Neural crest cell (in vitro differentiated cells): ENCODE measurements around the gene CYFIP2. TPM values are rescaled to one million over a fixed set of nuclear protein-coding genes. Genes with fewer than 3 reads are reported as not detected.
"Not testable (repeated sequence)": the region's sequence is repeated elsewhere in the genome, so short reads cannot be mapped to it uniquely, and the experiment has no call there.

Source experiments
- DNase-seq: peaks from one replicate; pipeline ENCODE4 v3.0.0; 2021; ENCODE audit warnings: low read depth, mixed read lengths, low spot score
- H3K27ac Mint-ChIP-seq: one replicate; pipeline ENCODE4 v1.8.0; 2021; ENCODE audit warnings: mild to moderate bottlenecking, mixed read lengths; ENCODE audit not compliant: unreplicated experiment
- H3K27me3 Mint-ChIP-seq: 2 replicates; pipeline ENCODE4 v1.8.0; 2021; ENCODE audit warnings: low read depth, mild to moderate bottlenecking, mixed read lengths
- H3K36me3 Mint-ChIP-seq: 2 replicates; pipeline ENCODE4 v1.8.0; 2021; ENCODE audit warnings: low read depth, mild to moderate bottlenecking, mixed read lengths
- H3K4me1 Mint-ChIP-seq: 2 replicates; pipeline ENCODE4 v1.8.0; 2021; ENCODE audit warnings: mixed read lengths
- H3K4me3 Mint-ChIP-seq: one replicate; pipeline ENCODE4 v1.8.0; 2021; ENCODE audit warnings: mild to moderate bottlenecking, mixed read lengths
- H3K9me3 Mint-ChIP-seq: 2 replicates; pipeline ENCODE4 v1.8.0; 2021; ENCODE audit warnings: mixed read lengths
- total RNA-seq: library from RNA; stranded (reverse); gene quantifications from 2 replicates; pipeline ENCODE4 v1.2.1, GENCODE V29; 2021
- TF ChIP-seq, protein P1 (sequence below): fragments of 200-600 bp; sonication (generic); conservative IDR thresholded peaks from 2 replicates; pipeline ENCODE4 v1.5.0; 2021; ENCODE audit warnings: antibody characterized with exemption, mild to moderate bottlenecking

The CYFIP2 gene
- total RNA-seq, 1 donor from 2014 or later, result 76.6 TPM

DNA sequence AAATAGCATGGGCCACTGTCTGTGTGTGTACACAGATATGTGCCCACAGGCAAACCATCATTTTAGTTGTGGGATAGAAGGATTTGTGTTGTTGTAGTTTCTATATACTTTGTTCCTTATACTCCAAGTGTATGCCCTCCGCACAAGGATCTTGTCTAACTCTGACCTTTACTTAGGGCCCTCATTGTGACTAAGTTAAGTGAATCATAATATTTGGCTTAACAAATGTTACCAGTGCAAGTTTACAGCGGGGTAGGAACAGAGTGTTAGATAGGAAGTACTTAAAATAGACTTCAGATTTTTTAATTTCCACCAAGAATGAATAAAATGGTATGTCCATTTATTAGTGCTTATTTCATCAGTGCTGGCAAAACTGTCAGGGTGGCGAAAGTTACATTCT, 29.5 kb upstream of the CYFIP2 start:
- Mint-ChIP-seq H3K4me3 (no peak overlapping the region), H3K4me1 (no peaks in the 10 kb centered on the region), H3K27ac (no peak overlapping the region), H3K36me3 (no peaks in the 10 kb centered on the region), H3K27me3 (no peaks in the 10 kb centered on the region), H3K9me3 (peaks cover 2% of the 10 kb centered on the region)
- TF ChIP-seq, protein P1, sequence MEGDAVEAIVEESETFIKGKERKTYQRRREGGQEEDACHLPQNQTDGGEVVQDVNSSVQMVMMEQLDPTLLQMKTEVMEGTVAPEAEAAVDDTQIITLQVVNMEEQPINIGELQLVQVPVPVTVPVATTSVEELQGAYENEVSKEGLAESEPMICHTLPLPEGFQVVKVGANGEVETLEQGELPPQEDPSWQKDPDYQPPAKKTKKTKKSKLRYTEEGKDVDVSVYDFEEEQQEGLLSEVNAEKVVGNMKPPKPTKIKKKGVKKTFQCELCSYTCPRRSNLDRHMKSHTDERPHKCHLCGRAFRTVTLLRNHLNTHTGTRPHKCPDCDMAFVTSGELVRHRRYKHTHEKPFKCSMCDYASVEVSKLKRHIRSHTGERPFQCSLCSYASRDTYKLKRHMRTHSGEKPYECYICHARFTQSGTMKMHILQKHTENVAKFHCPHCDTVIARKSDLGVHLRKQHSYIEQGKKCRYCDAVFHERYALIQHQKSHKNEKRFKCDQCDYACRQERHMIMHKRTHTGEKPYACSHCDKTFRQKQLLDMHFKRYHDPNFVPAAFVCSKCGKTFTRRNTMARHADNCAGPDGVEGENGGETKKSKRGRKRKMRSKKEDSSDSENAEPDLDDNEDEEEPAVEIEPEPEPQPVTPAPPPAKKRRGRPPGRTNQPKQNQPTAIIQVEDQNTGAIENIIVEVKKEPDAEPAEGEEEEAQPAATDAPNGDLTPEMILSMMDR, result no peak
- DNase-seq, result no peak

DNA sequence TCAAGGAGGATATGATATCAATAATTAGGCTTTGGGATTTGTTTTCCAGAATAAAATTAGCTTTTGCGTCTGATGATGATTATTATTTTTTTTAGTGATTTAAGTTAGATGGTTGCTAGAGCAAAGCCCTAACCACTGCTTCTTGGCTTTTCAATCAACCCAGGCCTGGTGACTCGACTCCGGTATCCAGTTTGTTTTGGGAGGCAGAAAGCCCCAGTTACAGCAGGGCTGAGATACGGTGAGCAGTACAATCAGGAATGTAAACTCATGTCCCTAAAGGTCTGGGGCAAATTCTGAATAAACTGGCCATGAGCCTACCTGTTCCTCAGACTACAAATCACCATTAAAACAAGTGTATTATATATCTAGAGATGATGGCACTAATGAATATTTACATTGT, 24.4 kb upstream of the CYFIP2 start:
- TF ChIP-seq, protein P1, result no peak
- DNase-seq, result no peak
- Mint-ChIP-seq H3K36me3 (no peaks in the 10 kb centered on the region), H3K9me3 (peaks cover 2% of the 10 kb centered on the region), H3K27me3 (no peaks in the 10 kb centered on the region), H3K4me1 (peaks cover 7% of the 10 kb centered on the region), H3K4me3 (no peak overlapping the region), H3K27ac (no peak overlapping the region)

DNA sequence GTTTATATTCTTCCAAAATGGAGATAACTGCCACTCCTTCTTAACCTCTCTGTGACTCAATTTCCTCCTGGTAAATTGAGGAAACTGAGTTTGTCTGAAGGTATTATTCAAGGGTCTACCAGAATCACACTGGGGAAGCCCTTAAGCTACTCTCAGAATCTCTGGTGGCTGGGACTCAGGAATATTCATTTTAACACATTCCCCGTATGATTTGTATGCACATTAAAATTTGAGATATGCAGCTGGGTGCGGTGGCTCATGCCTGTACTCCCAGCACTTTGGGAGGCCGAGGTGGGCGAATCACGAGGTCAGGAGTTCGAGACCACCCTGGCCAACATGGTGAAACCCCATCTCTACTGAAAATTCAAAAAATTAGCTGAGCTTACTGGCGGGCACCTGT, 21.2 kb upstream of the CYFIP2 start:
- not testable (repeated sequence) for H3K27me3 Mint-ChIP-seq, H3K27ac Mint-ChIP-seq, H3K4me3 Mint-ChIP-seq, H3K4me1 Mint-ChIP-seq, H3K36me3 Mint-ChIP-seq, H3K9me3 Mint-ChIP-seq, DNase-seq

DNA sequence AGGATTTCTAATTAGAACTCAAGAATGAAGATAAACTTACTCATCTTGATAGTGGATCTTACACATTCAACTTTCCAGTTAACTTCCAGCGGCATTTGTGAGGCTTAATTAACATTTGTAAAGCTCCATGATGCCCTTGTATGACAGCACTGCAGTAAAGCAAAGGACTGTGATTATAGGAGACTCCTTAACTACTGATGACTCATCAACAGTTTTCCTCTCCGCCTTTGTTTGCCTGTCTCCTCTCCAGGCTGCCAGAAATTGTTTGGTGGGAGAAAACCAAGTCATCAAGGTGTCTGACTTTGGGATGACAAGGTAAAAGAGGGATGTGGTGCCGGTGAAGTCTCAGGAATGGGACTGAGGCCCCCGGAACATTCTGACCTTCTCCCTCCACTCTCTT, 20.4 kb upstream of the CYFIP2 start:
- no peak overlapping the region for H3K27ac Mint-ChIP-seq
- no peaks in the 10 kb centered on the region for H3K27me3 Mint-ChIP-seq
- H3K4me3 Mint-ChIP-seq, result no peak overlapping the region
- H3K9me3 Mint-ChIP-seq, result peaks cover under 1% of the 10 kb centered on the region
- H3K4me1 Mint-ChIP-seq, result peaks cover 7% of the 10 kb centered on the region
- TF ChIP-seq, protein P1, result no peak
- DNase-seq, result no peak
- H3K36me3 Mint-ChIP-seq, result no peaks in the 10 kb centered on the region

DNA sequence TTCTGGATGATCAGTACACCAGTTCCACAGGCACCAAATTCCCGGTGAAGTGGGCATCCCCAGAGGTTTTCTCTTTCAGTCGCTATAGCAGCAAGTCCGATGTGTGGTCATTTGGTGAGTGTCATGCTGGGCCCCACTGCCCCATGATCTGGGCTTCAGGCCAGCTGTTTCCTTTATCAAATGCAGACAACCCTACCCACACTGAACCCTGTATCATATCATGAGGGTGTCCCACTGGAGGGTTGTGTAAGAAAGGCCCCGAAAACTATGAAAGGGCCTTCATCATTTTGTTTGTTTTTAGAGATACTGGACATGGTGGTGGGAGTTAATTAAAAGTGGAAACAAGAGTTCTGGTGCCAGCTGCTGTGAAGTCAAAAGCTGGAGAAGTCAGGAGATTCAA, 20.0 kb upstream of the CYFIP2 start:
- peaks cover 7% of the 10 kb centered on the region for H3K4me1 Mint-ChIP-seq
- DNase-seq, result no peak
- no peaks in the 10 kb centered on the region for H3K27me3 Mint-ChIP-seq
- no peaks in the 10 kb centered on the region for H3K9me3 Mint-ChIP-seq
- H3K4me3 Mint-ChIP-seq, result no peak overlapping the region
- H3K27ac Mint-ChIP-seq, result no peak overlapping the region
- H3K36me3 Mint-ChIP-seq, result no peaks in the 10 kb centered on the region
- TF ChIP-seq, protein P1, result no peak

DNA sequence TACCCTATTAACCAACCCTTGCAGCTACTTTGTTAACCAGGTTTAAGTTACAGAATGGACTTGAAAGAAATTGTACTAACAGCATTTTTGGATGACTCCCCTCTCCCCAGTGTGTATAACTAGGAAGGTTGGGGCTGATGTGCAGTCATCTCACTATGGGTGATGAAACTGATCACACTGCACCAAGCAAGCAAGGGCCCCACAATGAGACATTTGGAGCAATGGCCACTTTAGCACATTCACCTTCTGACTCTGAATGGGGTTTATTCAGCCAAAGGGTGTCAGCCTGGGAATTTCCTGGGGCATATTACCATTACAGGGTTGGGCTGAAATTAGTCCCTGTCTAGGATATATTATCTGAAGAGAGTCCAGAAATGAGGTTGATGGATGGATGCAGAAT, 18.7 kb upstream of the CYFIP2 start:
- H3K27me3 Mint-ChIP-seq, result no peaks in the 10 kb centered on the region
- TF ChIP-seq, protein P1, result no peak
- no peak for DNase-seq
- H3K36me3 Mint-ChIP-seq, result no peaks in the 10 kb centered on the region
- H3K9me3 Mint-ChIP-seq, result no peaks in the 10 kb centered on the region
- no peak overlapping the region for H3K27ac Mint-ChIP-seq
- H3K4me3 Mint-ChIP-seq, result no peak overlapping the region
- peaks cover 7% of the 10 kb centered on the region for H3K4me1 Mint-ChIP-seq
